HEK293 (cell line): Measurements from ENCODE around the gene ITSN2.

Source experiments
- CTCF ChIA-PET: fragments of 350-600 bp; formaldehyde crosslinking; extraction: SDS; loops from one replicate; lab custom pipeline; 2021; ENCODE audit warnings: antibody characterized with exemption; lab: Yijun Ruan, JAX
- POLR2A ChIA-PET: fragments of 300-600 bp; formaldehyde crosslinking; extraction: SDS; loops from one replicate; lab custom pipeline; 2020; ENCODE audit warnings: antibody characterized with exemption, inconsistent platforms; lab: Yijun Ruan, JAX
- H3K27ac ChIP-seq: fragments of 200-500 bp; sonication (Bioruptor generic); 2 replicates; pipeline ENCODE4 v1.5.1; 2014; ENCODE audit warnings: low read depth, low read length, control low read depth, inconsistent platforms; ENCODE audit errors: extremely low read depth
- H3K36me3 ChIP-seq, 2 experiments: fragments of 200-500 bp in 1 of 2; sonication (Bioruptor generic) in 1 of 2; 1 replicate in 1 of 2; 2 replicates in 1 of 2; pipeline ENCODE4 v1.5.1; 2014 to 2017; ENCODE audit warnings: inconsistent platforms in 2 of 2, low read length in 2 of 2; ENCODE audit not compliant: control insufficient read depth in 2 of 2, insufficient read depth in 1 of 2
- H3K4me1 ChIP-seq: fragments of 200-500 bp; sonication (Bioruptor generic); 2 replicates; pipeline ENCODE4 v1.5.1; 2014; ENCODE audit warnings: mild to moderate bottlenecking, low read length, inconsistent platforms; ENCODE audit not compliant: control insufficient read depth, insufficient read depth
- H3K4me3 ChIP-seq: 2 replicates; pipeline ENCODE4 v1.5.1; 2011; ENCODE audit warnings: low read depth, mild to moderate bottlenecking, control low read depth, low read length, moderate library complexity
- H3K9me3 ChIP-seq: fragments of 200-500 bp; sonication (Bioruptor generic); 2 replicates; pipeline ENCODE4 v1.5.1; 2014; ENCODE audit warnings: low read depth, low read length, inconsistent platforms; ENCODE audit not compliant: control insufficient read depth, insufficient read depth
- GLI4 ChIP-seq: fragments of 450-650 bp; formaldehyde crosslinking; IDR thresholded peaks from 2 replicates; pipeline ENCODE4 v1.5.1; 2016; ENCODE audit warnings: missing biosample characterization, missing genetic modification characterization
- GLIS1 ChIP-seq: fragments of 450-650 bp; formaldehyde crosslinking; IDR thresholded peaks from 2 replicates; pipeline ENCODE4 v1.5.1; 2016; ENCODE audit warnings: missing biosample characterization, missing genetic modification characterization
- GLIS2 ChIP-seq: fragments of 450-650 bp; formaldehyde crosslinking; IDR thresholded peaks from 2 replicates; pipeline ENCODE4 v1.5.1; 2016; ENCODE audit warnings: missing biosample characterization, missing genetic modification characterization
- KLF16 ChIP-seq: fragments of 450-650 bp; formaldehyde crosslinking; IDR thresholded peaks from 2 replicates; pipeline ENCODE4 v1.5.1; 2017; ENCODE audit warnings: missing biosample characterization, missing genetic modification characterization
- OSR2 ChIP-seq: fragments of 450-650 bp; formaldehyde crosslinking; IDR thresholded peaks from 2 replicates; pipeline ENCODE4 v1.5.1; 2016; ENCODE audit warnings: missing biosample characterization, missing genetic modification characterization
- SCRT1 ChIP-seq: fragments of 450-650 bp; formaldehyde crosslinking; IDR thresholded peaks from 2 replicates; pipeline ENCODE4 v1.5.1; 2016; ENCODE audit warnings: missing biosample characterization, missing genetic modification characterization, borderline replicate concordance
- TCF7L2 ChIP-seq: IDR thresholded peaks from 2 replicates; pipeline ENCODE4 v1.6.1; 2011; ENCODE audit warnings: low read depth, mild to moderate bottlenecking, inconsistent platforms, low read length, moderate library complexity, borderline replicate concordance
- TRIM28 ChIP-seq: IDR thresholded peaks from 2 replicates; pipeline ENCODE4 v1.6.1; 2011; ENCODE audit warnings: low read length, control low read depth, borderline replicate concordance
- YY1 ChIP-seq: fragments of 450-650 bp; formaldehyde crosslinking; IDR thresholded peaks from 2 replicates; pipeline ENCODE4 v1.5.1; 2018; ENCODE audit warnings: missing biosample characterization, missing genetic modification characterization
- ZBTB11 ChIP-seq: fragments of 450-650 bp; formaldehyde crosslinking; conservative IDR thresholded peaks from 2 replicates; pipeline ENCODE4 v1.5.1; 2016; ENCODE audit warnings: low read depth, missing biosample characterization, missing genetic modification characterization
- ZBTB49 ChIP-seq: fragments of 450-650 bp; formaldehyde crosslinking; IDR thresholded peaks from 2 replicates; pipeline ENCODE4 v1.5.1; 2016; ENCODE audit warnings: missing biosample characterization, missing genetic modification characterization, low read depth
- ZBTB7A ChIP-seq: fragments of 450-650 bp; formaldehyde crosslinking; IDR thresholded peaks from 2 replicates; pipeline ENCODE4 v1.5.1; 2016; ENCODE audit warnings: low read depth, missing biosample characterization, missing genetic modification characterization
- ZIC2 ChIP-seq: fragments of 450-650 bp; formaldehyde crosslinking; IDR thresholded peaks from 2 replicates; pipeline ENCODE4 v1.5.1; 2016; ENCODE audit warnings: missing biosample characterization, missing genetic modification characterization
- ZNF10 ChIP-seq: fragments of 450-650 bp; formaldehyde crosslinking; IDR thresholded peaks from 2 replicates; pipeline ENCODE4 v1.5.1; 2017; ENCODE audit warnings: missing biosample characterization, missing genetic modification characterization
- ZNF146 ChIP-seq: fragments of 450-650 bp; formaldehyde crosslinking; IDR thresholded peaks from 2 replicates; pipeline ENCODE4 v1.5.1; 2016; ENCODE audit warnings: missing biosample characterization, missing genetic modification characterization
- ZNF501 ChIP-seq: fragments of 450-650 bp; formaldehyde crosslinking; IDR thresholded peaks from 2 replicates; pipeline ENCODE4 v1.5.1; 2016; ENCODE audit warnings: missing biosample characterization, missing genetic modification characterization
- ZNF600 ChIP-seq: fragments of 450-650 bp; formaldehyde crosslinking; IDR thresholded peaks from 2 replicates; pipeline ENCODE4 v1.5.1; 2016; ENCODE audit warnings: missing biosample characterization, missing genetic modification characterization
- ZNF707 ChIP-seq: fragments of 450-650 bp; formaldehyde crosslinking; IDR thresholded peaks from 2 replicates; pipeline ENCODE4 v1.5.1; 2016; ENCODE audit warnings: missing biosample characterization, missing genetic modification characterization
- ZNF777 ChIP-seq: fragments of 450-650 bp; formaldehyde crosslinking; IDR thresholded peaks from 2 replicates; pipeline ENCODE4 v1.5.1; 2017; ENCODE audit warnings: missing biosample characterization, missing genetic modification characterization, borderline replicate concordance
- TF ChIP-seq, protein P1 (sequence below): fragments of 450-650 bp; formaldehyde crosslinking; IDR thresholded peaks from 2 replicates; pipeline ENCODE4 v1.5.1; 2017; ENCODE audit warnings: missing biosample characterization, missing genetic modification characterization
- TF ChIP-seq, protein P2 (sequence below): sonication (generic); formaldehyde crosslinking; IDR thresholded peaks from 2 replicates; pipeline ENCODE4 v1.8.1; 2022; ENCODE audit warnings: mild to moderate bottlenecking, moderate library complexity, missing genetic modification reagents

ITSN2 gene

GRCh38 chr2:24206714-24207113 lies 153.6 kb downstream of the ITSN2 start:
- Histone ChIP-seq H3K27ac (no peak overlapping the region), H3K4me1 (no peaks in the 10 kb centered on the region), H3K36me3 (peaks cover 0 to 43% of the 10 kb centered on the region in 2 experiments; a peak in 2 of 3 replicates), H3K9me3 (no peaks in the 10 kb centered on the region), H3K4me3 (no peak overlapping the region)
- POLR2A ChIA-PET: no interaction called here
- CTCF ChIA-PET: interaction anchor here (0.6 kb wide), 1 partner anchor 781 kb away, joined by 3 read pairs; no protein-coding TSS in a partner anchor
- TF ChIP-seq OSR2: no peak
- no peak for TF ChIP-seq ZNF10 (tag by site-specific recombination)
- no peak for TF ChIP-seq GLIS2 (tag by site-specific recombination)
- TF ChIP-seq, protein P1, sequence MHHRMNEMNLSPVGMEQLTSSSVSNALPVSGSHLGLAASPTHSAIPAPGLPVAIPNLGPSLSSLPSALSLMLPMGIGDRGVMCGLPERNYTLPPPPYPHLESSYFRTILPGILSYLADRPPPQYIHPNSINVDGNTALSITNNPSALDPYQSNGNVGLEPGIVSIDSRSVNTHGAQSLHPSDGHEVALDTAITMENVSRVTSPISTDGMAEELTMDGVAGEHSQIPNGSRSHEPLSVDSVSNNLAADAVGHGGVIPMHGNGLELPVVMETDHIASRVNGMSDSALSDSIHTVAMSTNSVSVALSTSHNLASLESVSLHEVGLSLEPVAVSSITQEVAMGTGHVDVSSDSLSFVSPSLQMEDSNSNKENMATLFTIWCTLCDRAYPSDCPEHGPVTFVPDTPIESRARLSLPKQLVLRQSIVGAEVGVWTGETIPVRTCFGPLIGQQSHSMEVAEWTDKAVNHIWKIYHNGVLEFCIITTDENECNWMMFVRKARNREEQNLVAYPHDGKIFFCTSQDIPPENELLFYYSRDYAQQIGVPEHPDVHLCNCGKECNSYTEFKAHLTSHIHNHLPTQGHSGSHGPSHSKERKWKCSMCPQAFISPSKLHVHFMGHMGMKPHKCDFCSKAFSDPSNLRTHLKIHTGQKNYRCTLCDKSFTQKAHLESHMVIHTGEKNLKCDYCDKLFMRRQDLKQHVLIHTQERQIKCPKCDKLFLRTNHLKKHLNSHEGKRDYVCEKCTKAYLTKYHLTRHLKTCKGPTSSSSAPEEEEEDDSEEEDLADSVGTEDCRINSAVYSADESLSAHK (tag by site-specific recombination): no peak
- peak; percentile 88 for TF ChIP-seq GLI4
- no peak for TF ChIP-seq ZNF777 (tag by site-specific recombination)
- no peak for TF ChIP-seq ZBTB49
- TF ChIP-seq TRIM28: no peak
- no peak for TF ChIP-seq ZNF501

DNA sequence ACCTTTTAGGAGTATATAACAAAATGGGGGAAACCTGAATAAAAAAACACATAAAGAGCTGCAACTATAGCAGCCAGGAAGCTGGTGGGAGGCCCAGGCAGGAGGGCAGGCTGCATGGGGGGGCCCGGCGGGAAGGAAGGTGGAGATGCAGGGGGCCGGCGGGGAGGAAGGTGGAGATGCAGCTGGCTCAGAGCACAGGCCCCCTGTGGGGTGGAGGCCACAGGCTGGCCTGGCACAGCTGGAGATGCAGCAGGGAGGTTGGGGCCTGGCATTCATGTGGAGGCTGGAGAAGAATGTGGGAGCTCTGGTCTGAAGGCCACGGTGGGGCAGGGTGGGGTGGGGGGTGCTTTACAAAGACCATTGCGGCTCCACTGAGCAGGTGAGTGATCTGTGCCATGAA lies 154.1 kb downstream of the ITSN2 start:
- H3K9me3 ChIP-seq: no peaks in the 10 kb centered on the region
- H3K27ac ChIP-seq: no peak overlapping the region
- peaks cover 0 to 43% of the 10 kb centered on the region in 2 experiments; a peak in 2 of 3 replicates for H3K36me3 ChIP-seq
- POLR2A ChIA-PET: no interaction called here
- CTCF ChIA-PET: no interaction called here
- H3K4me1 ChIP-seq: no peaks in the 10 kb centered on the region
- H3K4me3 ChIP-seq: no peak overlapping the region
- TF ChIP-seq ZBTB7A (tag by site-specific recombination): no peak
- peak; percentile 86 for TF ChIP-seq GLIS1
- TF ChIP-seq YY1 (tag by site-specific recombination): no peak
- no peak for TF ChIP-seq ZNF707 (tag by site-specific recombination)
- no peak for TF ChIP-seq ZBTB11 (tag by site-specific recombination)
- no peak for TF ChIP-seq TCF7L2
- no peak for TF ChIP-seq KLF16
- TF ChIP-seq, protein P2, sequence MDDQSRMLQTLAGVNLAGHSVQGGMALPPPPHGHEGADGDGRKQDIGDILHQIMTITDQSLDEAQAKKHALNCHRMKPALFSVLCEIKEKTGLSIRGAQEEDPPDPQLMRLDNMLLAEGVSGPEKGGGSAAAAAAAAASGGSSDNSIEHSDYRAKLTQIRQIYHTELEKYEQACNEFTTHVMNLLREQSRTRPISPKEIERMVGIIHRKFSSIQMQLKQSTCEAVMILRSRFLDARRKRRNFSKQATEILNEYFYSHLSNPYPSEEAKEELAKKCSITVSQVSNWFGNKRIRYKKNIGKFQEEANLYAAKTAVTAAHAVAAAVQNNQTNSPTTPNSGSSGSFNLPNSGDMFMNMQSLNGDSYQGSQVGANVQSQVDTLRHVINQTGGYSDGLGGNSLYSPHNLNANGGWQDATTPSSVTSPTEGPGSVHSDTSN (CRISPR knock-in tag): no peak
- TF ChIP-seq SCRT1 (tag by site-specific recombination): no peak
- TF ChIP-seq ZNF600 (tag by site-specific recombination): no peak
- peak; percentile 99 for TF ChIP-seq ZIC2 (tag by site-specific recombination)
- TF ChIP-seq ZNF146 (tag by site-specific recombination): no peak
